Activated T-helper 9 cell treated with anti-CD3 and anti-CD28 coated beads, Interleukin-2, amount 50 U/mL, for 16 hours (primary cell): ENCODE results near the gene PRPF6.
"Not testable (repeated sequence)": the region's sequence is repeated elsewhere in the genome, so short reads cannot be mapped to it uniquely, and the experiment has no call there.

Source experiments
- DNase-seq: peaks from one replicate; pipeline ENCODE4 v3.0.0-alpha.2; 2020; ENCODE audit warnings: low read depth

The PRPF6 gene

DNA sequence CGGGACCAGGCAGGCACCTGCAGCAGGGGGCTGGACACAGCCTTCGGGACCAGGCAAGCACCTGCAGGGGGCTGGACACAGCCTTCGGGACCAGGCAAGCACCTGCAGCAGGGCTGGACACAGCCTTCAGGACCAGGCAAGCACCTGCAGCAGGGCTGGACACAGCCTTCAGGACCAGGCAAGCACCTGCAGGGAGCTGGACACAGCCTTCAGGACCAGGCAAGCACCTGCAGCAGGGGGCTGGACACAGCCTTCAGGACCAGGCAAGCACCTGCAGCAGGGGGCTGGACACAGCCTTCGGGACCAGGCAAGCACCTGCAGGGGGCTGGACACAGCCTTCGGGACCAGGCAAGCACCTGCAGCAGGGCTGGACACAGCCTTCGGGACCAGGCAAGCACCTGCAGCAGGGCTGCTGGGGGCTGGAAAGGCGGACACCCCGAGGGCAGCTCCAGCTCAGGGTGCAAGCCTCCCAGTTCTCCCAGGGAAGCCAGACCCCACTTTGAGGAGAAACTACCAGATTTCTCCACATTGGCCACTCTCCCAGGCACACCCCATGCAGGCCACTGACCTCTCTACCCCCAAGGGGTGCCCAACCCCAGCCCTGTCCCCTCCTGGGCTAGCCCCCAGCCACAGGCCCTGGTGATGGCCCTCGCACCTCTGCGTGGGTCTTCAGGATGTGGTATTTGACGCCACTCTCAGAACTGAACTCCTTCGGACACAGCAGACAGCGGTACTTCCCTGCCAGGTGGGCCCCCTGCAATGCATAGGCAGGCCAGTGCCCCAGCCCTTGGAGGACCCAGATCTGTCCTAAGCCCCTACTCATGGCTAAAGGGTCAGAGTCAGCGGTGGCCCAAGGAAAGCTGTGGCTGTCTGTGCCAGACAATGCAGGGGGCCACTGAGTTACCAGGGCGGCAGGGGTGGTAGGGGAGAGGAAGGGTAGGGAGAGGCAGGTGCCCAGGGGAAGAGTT, 20.0 kb upstream of the PRPF6 start:
- not testable (repeated sequence) for DNase-seq

DNA sequence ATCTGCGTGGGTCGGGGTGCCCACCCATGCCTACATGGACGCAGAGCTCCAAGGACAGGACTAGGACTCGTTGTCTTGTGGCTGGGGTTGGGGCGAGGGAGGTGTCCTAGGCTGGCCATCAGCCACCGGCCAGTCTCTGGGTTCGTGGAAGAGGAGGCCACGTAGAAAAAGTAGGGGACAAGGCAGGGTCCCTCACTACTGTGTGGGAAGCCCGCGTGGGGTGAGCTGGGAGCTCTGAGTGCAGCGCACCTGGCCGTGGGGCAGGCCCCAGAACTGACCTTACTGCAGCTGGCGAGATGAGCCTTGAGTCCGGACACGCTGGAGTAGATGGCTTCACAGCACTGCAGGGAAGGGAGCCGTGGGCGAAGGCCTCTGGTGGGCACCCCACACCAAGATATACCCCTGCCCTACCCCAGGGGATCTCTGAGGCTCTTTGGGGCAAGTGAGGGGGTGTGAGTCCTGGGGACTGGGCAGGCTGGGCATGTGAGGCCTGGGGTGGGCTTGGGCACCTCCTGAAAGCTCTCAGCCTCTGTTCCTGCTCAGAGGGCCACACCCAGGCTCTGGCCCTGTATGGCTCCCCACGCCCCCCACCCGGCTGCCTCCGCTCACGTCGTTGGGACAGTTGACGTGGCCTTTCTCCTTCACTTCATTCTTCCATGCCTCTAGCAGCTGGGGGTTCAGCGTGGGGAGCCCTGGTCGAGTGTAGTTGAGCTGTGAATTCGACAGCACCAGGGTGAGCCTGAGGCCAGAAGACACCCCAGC, 19.1 kb upstream of the PRPF6 start:
- DNase-seq = no peak

DNA sequence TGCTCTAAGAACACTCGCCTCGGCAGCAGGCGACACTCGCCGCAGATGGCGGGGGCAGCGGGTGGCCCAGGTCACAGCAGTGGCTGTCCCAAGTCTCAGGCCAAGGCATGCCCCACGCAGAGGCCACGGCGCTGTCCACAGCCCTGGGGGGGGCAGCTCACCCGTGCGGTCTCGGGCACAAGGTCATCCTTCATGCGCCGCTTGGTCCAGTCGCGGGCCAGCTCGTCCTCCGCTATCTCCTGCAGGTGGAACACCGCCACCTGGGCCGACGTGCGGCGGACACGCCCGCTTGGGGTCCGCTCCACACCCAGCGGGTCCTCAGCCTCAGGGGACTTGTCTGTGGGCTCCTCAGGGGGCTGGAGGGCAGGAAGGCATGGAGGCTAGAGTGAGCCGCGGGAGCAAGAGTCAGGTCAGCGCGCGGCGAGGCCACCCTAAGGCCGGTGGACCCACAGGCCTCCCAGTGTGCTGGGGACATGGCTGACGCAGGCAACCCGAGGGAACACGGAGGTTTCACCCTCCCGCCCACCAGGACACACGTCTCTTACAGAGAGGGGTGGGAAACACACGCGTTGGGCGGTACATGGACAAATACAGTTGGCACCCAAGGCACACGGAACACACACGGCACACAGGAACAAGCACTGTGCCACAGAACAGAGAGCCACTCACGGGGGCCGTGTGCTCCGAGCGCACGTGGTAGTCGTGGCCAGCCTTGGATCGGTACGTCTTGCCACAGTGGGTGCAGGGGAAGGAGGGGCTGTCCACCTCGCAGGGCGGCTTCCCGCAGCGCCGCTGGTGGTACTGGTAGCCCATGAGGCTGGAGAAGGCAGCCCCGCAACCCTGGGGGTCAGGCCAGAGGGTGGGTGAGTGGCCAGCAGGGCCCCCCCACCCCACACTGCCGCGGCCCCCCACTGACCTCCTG, 18.2 kb upstream of the PRPF6 start:
- DNase-seq = no peak

DNA sequence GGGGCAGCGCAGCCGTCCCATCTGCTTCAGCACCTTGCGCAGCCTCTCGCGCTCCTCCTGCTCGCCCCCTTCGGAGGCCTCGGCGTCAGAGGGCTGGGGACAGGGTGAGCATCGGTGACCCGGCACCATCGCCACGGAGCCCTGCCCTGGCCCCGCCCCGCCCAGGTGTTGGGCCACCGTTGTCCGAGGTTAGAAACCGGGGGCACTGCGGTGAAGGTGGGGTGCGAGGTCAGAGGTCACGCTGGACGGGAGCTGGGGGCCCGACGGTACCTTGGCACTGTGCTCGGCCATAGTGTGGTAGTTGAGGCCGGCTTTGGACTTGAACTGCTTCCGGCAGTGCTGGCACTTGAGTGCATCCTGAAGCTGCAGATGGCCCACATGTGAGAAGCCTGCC, 17.6 kb upstream of the PRPF6 start:
- DNase-seq = no peak

DNA sequence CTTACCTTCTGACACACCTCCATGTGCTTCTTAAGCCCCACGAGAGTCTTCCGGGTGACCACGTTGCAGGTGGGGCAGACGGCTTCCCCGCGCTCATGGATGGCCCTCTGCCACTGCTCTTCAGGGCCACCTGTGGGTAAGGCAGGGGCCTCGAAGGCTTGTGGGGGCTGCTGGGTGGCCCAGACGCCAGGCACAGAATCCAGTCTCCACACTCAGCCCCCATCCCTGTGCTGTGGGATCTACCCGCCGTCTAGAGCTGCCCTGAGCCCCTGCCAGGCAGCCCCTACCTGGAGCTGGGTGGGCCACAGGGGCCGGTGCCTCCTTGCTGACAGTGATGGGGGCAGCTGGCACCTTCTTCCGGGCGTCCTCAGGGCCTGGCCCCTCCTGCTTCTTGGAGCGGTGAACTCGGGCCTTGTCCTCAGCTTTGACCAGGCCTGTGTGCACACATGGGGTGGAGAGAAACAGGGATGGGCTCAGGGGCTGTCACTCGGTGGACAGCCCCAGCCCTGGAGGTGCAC, 17.1 kb upstream of the PRPF6 start:
- DNase-seq = no peak

DNA sequence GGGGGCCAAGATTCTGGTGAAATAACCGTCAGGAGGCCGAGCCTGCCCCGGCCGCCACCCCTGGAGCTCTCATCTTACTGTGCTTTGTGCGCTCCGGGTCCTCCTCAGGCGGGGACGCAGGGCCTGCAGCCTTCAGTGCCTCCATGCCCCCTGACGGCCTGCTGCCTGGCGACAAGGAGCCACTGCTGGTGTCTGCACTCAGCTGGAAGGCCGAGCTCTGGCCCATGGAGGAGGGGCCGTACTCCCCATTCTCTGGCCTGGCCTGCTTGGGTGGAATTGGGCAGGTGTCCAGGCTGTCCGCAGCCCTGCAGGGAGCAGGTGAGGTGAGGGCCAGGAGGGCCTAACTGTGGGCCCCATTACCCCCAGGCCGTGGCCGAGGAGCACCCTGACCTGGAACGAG, 16.5 kb upstream of the PRPF6 start:
- DNase-seq = no peak

DNA sequence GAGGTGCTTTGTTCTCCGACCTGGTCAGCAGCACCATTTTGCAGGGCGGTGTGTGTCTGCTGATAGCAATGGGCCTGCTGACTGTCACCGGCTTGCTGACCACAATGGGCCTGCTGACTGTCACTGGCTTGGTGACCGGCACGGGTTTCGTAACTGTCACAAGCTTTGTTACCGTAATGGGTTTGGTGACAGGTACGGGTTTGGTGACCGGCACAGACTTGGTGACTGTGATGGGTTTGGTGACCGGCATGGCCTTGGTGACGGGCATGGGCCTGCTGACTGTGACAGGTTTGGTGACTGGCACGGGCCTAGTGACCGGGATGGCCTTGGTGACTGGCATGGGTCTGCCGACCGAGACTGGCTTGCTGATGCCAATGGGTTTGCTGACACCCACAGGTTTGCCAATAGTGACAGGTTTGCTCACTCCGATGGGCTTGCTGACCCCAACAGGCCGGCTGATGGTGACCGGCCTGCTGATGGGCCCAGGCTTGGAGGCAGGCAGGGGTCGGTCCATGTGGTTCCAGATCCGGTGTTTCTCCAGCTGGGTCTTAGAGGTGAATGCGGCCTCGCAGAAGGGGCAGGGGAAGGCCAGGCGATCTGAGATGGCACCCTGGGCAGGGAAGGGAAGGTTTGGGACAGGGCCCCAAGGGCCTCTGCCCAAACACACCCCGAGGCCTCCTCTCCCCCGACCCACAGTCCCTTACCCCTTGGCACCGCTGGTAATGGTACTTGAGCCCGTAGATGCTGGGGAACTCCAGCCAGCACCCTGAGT, 14.6 kb upstream of the PRPF6 start:
- DNase-seq = no peak

DNA sequence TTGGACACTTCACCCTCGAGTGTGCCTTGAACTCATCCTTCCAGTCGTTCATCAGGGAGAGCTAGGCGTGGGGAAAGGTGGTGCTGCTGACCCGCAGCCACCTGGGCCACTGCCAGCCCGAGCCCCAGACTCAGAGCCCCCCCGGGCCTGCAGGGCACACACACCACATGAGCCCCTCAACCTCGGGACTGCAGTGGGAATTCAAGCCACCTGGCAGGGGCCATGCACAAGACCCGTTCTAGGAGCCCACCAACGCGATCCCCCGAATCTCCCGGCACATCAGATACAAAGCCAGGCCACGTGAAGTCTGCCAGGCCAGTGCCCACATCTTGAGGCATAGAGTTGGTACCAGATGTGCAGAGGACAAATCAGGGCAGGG, 14.0 kb upstream of the PRPF6 start:
- no peak for DNase-seq

DNA sequence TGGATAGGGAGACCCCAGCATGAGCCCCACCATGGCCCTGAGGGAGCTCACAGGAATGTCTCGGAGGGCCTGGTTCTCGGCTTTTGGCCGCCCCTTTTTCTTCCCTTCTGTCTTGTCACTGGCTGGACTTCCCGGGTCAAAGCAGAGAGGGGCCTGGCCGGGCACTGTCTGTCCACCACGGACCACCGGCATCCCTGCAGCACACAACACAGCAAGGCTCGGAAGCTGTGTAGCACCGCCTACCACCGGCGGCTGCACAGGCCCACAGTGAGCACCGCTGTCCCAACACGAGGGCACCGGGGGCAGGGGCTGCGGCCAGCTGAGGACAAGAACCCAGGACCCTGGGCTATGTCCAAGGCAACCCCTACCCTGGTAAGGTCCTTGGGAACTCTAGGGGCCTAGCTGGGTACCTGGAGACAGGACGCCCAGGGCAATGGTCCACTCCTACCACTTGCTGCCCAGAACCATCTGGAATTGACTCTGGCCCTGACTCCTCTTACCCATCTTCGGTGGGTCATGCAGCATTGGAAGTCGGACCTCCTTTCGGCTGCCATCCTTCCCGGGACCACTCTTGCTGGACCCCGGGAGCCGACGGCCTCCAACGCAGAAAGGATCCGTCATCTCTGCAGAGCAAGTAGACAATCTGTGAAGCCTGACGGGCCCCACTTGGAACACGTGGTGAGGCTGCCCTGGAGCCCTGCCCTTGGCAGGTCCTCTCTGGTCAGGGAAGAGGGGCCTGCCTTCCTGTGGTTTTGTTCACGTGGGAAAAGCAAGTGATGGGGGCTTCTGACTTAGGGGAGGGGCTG, 13.4 kb upstream of the PRPF6 start:
- no peak for DNase-seq

DNA sequence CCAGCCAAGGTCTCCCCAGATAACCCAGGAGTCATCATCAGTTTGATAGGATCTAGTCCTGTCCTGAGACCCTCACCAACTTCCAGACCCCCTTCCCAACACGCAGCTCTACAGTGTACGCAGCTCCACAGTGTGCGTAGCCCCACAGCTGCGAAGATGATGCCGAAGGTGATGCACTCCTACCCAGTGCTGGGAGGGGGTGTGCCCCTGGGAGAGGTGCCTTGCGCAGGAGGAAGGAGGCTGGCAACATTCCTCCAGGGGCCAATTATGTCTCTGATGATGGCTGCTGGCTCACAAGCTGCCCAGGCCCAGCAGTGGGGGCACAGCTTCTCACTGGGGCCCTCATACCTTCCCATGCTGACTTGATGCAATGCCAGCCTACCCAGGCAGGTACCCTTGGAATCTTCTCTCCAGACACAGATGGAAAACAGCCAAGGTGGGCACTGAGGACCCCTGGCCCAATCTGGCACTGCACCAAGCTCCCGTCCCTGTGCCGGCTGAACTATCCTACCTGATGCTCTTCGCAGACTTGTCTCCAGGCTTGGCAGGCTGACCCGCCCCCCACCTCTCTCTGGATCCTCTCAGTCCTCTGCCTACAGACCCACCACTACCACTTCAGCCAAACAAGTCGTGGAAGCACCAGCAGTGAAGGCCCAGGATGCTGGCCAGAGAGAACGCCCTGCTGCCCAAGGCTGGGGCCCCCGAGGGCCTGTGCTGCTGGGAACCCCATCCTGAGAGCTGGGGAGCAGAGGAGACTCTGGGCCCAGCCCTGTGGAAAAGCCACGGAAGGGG, 12.6 kb upstream of the PRPF6 start:
- no peak for DNase-seq

DNA sequence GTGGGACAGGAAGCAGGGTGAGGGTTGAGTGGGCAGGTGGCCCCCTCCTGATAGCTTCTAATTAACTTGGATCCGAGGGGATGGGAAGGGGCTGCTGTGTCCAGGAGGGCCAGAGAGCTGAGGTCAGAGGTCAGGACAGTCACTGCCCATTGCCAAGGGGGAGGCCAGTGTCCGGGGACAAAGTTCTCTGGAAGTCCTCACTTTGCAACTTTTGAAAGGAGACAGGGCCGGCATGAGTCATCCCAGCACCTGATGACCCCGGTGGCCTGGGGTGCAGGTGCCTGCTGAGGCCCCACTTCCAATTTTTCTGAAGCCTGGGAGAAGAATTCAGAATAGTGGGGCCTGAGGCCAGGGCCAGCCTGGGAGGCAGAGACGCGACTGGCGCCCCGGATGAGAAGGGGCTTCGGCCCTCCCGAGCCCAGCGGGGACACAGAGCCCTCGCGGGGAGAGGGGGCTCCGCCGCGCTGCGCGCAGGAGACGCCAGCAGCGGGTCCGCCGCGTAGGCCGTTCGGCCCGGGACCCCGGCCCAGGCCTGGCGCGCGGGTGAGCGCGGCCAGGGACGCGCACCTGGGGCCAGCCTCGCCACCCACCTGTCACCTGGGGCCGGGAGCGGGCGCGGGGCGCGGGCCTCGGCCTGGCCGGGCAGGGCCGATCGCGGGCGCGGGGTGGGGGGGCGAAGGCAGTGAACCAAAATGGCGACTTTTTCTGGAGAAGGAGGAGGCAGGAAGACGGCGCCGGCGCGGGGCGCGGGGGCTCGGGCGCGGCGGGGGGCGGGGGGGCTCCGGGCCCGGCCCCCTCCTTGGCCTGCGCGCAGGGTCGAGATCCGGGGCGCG, 11.8 kb upstream of the PRPF6 start:
- DNase-seq = no peak

DNA sequence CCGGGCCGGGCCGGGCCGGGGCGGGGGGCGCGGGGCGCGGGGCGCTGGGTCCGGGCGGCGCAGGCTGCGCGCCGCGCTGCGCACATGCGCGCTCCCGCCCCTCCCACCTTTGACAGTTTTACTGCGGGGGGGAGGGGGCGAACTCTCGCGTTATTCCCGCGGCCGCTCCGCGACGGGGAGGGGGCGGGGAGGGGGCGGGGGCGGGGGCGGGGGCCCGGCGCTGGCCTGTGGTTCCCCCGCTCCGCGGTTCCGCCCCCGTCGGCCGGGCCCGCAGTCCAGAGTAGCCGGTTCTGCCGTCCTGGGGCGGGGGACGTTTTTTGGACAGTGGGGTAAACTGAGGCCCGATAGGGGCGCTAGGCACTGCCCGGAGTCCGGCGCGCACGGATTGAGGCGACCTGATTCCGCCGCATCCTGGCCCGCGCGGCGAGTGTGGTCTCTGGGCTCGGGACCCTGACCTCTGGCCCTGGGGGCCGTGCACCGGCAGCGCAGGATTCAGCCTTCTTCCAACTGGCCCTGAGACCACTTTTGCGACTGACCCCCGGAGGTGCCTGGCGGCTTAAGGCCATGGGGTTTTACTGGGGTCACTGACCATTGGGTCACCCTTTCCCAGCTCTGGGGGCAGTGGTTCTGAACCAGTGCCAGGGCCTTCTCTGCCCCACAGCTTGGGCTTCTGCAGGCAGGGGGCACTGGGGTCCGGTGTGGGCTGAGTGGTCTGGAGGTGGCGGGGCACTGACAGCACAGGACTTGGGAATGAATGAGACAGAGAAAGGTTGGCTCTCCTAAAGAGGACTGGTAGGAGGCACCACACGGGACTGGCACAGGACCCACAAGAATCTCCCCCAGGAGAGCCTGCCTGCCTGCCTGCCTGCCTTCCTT, 10.9 kb upstream of the PRPF6 start, which contains the start of gene ZNF512B:
Gene ZNF512B (minus strand): TSS at position 93 of the 876 bp plus-strand sequence. CDS start 1,980 bp downstream, outside the sequence.
- no peak for DNase-seq

DNA sequence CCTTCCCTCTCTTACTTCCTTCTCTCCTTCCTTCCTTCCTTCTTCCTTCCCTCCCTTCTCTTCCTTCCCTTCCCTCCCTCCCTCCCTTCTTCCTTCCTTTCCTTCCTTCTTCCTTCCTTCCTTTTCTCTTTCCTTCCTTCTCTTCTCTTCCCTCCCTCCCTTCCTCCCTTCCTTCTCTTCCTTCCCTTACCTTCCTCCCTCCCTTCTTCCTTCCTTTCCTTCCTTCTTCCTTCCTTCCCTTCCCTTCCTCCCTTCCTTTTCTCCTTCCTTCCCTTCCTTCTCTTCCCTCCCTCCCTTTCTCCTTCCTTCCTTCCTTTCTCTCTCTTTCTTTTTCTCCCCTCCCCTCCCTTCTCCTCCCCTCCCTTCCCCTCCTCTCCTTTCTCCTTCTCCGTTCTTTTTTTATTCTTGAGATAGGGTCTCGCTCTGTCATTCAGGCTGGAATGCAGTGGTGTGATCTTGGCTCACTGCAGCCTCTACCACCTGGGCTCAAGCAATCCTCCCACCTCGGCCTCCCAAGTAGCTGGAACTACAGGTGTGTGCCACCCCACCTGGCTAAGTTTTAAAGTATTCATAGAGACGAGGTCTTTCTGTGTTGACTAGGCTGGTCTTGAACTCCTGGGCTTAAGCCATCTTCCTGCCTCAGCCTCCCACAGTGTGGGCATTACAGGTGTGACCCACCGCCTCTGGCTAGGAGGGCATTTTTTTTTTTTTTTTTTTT, 10.1 kb upstream of the PRPF6 start:
- DNase-seq = no peak

DNA sequence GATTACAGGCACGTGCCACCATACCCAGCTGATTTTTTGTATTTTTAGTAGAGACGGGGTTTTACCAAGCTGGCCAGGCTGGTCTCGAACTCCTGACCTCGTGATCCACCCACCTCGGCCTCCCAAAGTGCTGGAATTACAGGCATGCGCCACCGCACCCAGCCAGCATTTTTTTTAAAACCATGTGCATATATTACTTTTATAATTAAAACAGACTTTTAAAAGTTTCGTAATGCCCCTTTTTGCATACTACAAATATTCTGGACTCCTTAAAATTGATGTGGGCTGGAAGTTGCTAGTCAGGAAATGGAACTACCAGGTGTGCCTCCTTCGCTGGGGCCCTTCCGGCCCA, 9.0 kb upstream of the PRPF6 start:
- DNase-seq = not testable (repeated sequence)

DNA sequence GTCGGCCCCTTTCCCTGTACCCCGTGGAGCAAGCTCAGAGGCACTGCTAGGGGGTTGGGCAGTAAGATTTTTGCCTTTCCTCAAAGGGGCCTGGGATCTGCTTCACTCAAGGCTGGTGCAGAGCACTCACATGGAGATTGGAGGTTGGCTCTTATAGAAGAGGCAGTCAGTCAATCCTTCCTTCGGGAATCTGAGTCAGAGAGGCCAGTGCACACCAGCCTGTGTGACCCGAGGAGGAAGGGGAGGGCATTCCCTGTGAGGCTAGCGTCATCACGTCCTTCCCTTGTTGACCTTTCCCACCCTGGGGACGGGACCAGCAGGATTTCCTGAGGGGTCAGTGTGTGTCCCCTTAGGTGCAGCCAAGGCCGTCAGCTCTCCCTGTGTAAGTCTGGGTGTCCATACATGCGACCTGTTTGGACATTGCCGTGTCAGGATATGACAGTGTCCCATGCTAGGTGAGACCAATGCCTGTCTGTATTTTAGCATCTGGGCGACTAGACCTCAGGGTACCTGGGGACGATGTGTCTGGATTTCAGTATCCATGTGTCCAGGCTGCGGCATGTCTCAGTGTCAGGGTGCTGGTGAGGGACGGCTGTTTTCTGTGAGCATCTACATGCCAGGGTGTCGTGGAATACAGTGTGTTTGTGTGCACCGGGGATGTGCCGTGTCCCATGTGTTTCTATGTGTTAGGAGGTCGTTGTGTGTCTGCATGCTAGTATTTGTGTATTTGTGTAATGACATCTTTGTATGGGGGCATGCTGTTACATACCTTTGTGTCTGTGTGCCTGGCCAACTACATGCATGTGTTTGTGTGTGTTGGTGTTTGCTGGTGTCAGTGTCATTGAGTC, 8.4 kb upstream of the PRPF6 start:
- no peak for DNase-seq

DNA sequence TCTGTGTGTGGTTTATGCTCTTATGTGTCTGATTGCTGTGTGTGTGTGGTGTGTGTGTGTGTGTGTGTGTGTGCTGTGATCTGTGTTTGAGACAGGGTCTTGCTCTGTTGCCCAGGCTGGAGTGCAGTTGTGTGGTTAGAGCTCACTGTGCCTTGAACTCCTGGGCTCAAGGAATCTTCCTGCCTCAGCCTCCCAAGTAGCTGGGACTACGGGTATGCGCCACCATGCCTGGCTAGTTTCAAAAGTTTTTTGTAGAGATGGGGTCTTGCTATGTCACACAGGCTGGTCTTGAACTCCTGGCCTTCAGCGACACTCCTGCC, 7.8 kb upstream of the PRPF6 start:
- no peak for DNase-seq
